Measurements from ENCODE around the gene MFSD6L.

The MFSD6L gene

GRCh38 chr17:8798846-8799569 lies at the start of gene MFSD6L:
MFSD6L (minus strand) TSS chr17:8799365; CDS start chr17:8799120, 245 bp downstream.
- peaks cover 3% of the 10 kb centered on the region for H3K9me3 ChIP-seq (ENCODE audit: low read length)
- no peak within 1 kb of the TSS for H3K4me3 ChIP-seq (ENCODE audit: low read length)
- no peaks in the 10 kb centered on the region for H3K4me1 ChIP-seq (ENCODE audit: insufficient read depth, low read length)
- H2AFZ ChIP-seq (ENCODE audit: low read depth, low read length): no peak within 1 kb of the TSS
- no peaks in the 10 kb centered on the region for H3K36me3 ChIP-seq (ENCODE audit: insufficient read depth, low read length)
- H3K27me3 ChIP-seq (ENCODE audit: insufficient read depth, low read length): peaks cover 50% of the 10 kb centered on the region

GRCh38 chr17:8847891-8848290 lies 48.7 kb upstream of the MFSD6L start:
- Histone ChIP-seq H2AFZ (ENCODE audit: low read depth, low read length) (no peak overlapping the region), H3K9me3 (ENCODE audit: low read length) (no peaks in the 10 kb centered on the region), H3K27me3 (ENCODE audit: insufficient read depth, low read length) (no peaks in the 10 kb centered on the region), H3K4me1 (ENCODE audit: insufficient read depth, low read length) (no peaks in the 10 kb centered on the region), H3K4me3 (ENCODE audit: low read length) (no peak overlapping the region), H3K36me3 (ENCODE audit: insufficient read depth, low read length) (no peaks in the 10 kb centered on the region)

GRCh38 chr17:8846768-8847211 lies 47.6 kb upstream of the MFSD6L start:
- Histone ChIP-seq H3K36me3 (ENCODE audit: insufficient read depth, low read length) (no peaks in the 10 kb centered on the region), H3K9me3 (ENCODE audit: low read length) (no peaks in the 10 kb centered on the region), H3K27me3 (ENCODE audit: insufficient read depth, low read length) (peaks cover 2% of the 10 kb centered on the region), H3K4me3 (ENCODE audit: low read length) (peak overlapping the region; percentile 13), H3K4me1 (ENCODE audit: insufficient read depth, low read length) (no peaks in the 10 kb centered on the region), H2AFZ (ENCODE audit: low read depth, low read length) (no peak overlapping the region)

DNA sequence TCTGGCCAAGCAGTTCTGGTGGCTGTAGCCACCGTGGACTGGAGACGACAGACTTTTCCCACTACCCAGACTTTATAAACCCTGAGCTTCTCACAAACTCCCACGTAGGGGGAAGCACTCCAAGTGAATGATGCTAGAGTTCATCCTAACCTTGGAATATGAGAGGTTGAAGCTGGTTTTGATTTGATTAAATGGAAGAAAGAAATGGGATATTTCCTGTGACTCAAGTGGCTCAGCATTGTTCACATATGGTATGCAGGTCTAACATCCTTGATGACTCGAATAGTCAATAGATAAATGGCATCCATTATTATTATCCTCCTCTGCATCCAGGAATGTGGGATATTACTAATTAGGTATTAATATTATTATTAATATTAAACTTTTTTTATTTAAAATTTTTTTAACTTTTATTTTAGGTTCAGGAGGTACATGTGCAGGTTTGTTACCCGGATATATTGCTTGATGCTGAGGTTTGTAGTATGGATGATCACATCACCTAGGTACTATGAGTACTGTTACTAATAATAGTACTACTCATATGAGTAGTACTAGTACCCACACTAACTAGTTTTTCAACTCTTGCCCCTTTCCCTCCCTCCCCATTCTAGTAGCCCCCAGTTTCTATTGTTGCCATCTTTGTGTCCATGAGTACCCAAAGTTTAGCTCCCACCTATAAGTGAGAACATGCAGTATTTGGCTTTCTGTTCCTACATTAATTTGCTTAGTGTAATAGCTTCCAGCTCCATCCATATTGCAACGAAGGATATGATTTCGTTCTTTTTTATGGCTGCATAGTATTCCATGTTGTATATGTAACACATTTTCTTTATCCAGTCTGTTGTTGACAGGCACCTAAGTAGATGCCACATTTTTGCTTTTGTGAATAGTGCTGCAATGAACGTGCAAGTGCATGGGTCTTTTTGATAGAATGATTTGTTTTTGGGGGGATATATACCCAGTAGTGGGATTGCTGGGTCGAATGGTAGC lies 45.4 kb upstream of the MFSD6L start:
- Histone ChIP-seq H3K36me3 (ENCODE audit: insufficient read depth, low read length) (no peaks in the 10 kb centered on the region), H3K4me1 (ENCODE audit: insufficient read depth, low read length) (no peaks in the 10 kb centered on the region), H3K4me3 (ENCODE audit: low read length) (no peak overlapping the region), H3K27me3 (ENCODE audit: insufficient read depth, low read length) (peaks cover 2% of the 10 kb centered on the region), H3K9me3 (ENCODE audit: low read length) (no peaks in the 10 kb centered on the region), H2AFZ (ENCODE audit: low read depth, low read length) (no peak overlapping the region)

GRCh38 chr17:8843344-8843743 lies 44.2 kb upstream of the MFSD6L start:
- no peak overlapping the region for H2AFZ ChIP-seq (ENCODE audit: low read depth, low read length)
- no peaks in the 10 kb centered on the region for H3K36me3 ChIP-seq (ENCODE audit: insufficient read depth, low read length)
- H3K9me3 ChIP-seq (ENCODE audit: low read length): no peaks in the 10 kb centered on the region
- no peaks in the 10 kb centered on the region for H3K4me1 ChIP-seq (ENCODE audit: insufficient read depth, low read length)
- peaks cover 4% of the 10 kb centered on the region for H3K27me3 ChIP-seq (ENCODE audit: insufficient read depth, low read length)
- no peak overlapping the region for H3K4me3 ChIP-seq (ENCODE audit: low read length)

GRCh38 chr17:8841844-8842243 lies 42.7 kb upstream of the MFSD6L start:
- Histone ChIP-seq H3K4me3 (ENCODE audit: low read length) (no peak overlapping the region), H2AFZ (ENCODE audit: low read depth, low read length) (no peak overlapping the region), H3K27me3 (ENCODE audit: insufficient read depth, low read length) (peaks cover 4% of the 10 kb centered on the region), H3K9me3 (ENCODE audit: low read length) (no peaks in the 10 kb centered on the region), H3K36me3 (ENCODE audit: insufficient read depth, low read length) (no peaks in the 10 kb centered on the region), H3K4me1 (ENCODE audit: insufficient read depth, low read length) (no peaks in the 10 kb centered on the region)

- H3K9me3 ChIP-seq (ENCODE audit: low read length): no peaks in the 10 kb centered on the region
- H2AFZ ChIP-seq (ENCODE audit: low read depth, low read length): no peak overlapping the region
- H3K4me3 ChIP-seq (ENCODE audit: low read length): no peak overlapping the region
- peaks cover 4% of the 10 kb centered on the region for H3K27me3 ChIP-seq (ENCODE audit: insufficient read depth, low read length)
- H3K36me3 ChIP-seq (ENCODE audit: insufficient read depth, low read length): no peaks in the 10 kb centered on the region
- no peaks in the 10 kb centered on the region for H3K4me1 ChIP-seq (ENCODE audit: insufficient read depth, low read length)
Measured at GRCh38 chr17:8839410-8839935, 40.3 kb upstream of the MFSD6L start.

DNA sequence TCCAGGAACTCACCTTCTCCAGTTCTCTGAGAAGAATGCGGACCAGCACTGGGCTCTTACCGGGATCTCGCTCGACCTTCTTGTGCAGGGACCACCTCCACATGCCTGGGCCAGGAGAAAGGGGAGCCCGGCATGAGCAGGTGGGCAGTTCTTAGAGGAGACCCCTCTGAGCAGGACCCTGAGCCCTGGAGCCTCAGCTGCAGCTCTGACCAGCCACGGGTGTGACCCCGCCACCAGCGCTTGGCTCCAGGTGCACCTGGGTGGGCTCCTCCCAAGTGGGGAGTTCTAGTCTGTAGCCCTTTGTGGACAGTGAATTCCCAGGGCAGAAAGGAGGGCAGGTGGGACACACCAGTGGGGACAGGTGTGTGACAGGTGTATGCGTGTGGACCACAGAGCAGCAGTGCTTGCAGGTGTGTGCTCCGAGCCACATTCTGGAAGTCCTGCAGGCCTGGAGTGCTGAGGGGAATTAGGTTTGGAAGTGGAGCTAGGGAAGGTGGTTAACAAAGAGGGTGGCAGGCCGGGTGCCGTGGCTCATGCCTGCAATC lies 39.5 kb upstream of the MFSD6L start:
- H3K27me3 ChIP-seq (ENCODE audit: insufficient read depth, low read length): peaks cover 4% of the 10 kb centered on the region
- H2AFZ ChIP-seq (ENCODE audit: low read depth, low read length): no peak overlapping the region
- H3K9me3 ChIP-seq (ENCODE audit: low read length): no peaks in the 10 kb centered on the region
- H3K4me1 ChIP-seq (ENCODE audit: insufficient read depth, low read length): no peaks in the 10 kb centered on the region
- H3K36me3 ChIP-seq (ENCODE audit: insufficient read depth, low read length): no peaks in the 10 kb centered on the region
- no peak overlapping the region for H3K4me3 ChIP-seq (ENCODE audit: low read length)

DNA sequence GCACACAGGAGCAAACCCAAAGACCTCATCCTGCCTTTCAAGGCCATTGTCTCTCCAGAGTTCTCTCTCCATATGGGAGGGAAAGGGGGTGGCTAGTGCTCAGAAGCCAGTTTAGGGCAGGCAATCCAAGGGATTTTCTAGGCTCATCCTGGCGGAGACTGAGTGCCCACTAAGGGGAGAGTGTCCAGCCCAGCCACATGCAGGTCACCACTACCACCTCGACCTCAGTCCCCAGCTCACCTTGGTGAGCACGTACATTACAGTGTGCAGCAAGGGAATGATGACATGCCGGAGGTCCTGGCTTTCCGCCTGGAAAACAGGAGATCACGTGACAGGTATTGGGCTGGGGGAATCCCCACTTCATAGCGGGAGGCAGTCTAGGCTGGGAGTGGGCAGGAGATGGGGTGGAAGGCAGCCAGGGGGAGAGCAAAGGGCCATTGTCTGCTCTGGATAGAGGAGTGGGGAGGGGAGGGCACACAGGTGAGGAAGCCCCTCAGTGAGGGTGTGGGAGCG lies 38.5 kb upstream of the MFSD6L start:
- no peak overlapping the region for H2AFZ ChIP-seq (ENCODE audit: low read depth, low read length)
- H3K4me1 ChIP-seq (ENCODE audit: insufficient read depth, low read length): no peaks in the 10 kb centered on the region
- no peaks in the 10 kb centered on the region for H3K36me3 ChIP-seq (ENCODE audit: insufficient read depth, low read length)
- H3K9me3 ChIP-seq (ENCODE audit: low read length): no peaks in the 10 kb centered on the region
- peaks cover 4% of the 10 kb centered on the region for H3K27me3 ChIP-seq (ENCODE audit: insufficient read depth, low read length)
- H3K4me3 ChIP-seq (ENCODE audit: low read length): no peak overlapping the region

DNA sequence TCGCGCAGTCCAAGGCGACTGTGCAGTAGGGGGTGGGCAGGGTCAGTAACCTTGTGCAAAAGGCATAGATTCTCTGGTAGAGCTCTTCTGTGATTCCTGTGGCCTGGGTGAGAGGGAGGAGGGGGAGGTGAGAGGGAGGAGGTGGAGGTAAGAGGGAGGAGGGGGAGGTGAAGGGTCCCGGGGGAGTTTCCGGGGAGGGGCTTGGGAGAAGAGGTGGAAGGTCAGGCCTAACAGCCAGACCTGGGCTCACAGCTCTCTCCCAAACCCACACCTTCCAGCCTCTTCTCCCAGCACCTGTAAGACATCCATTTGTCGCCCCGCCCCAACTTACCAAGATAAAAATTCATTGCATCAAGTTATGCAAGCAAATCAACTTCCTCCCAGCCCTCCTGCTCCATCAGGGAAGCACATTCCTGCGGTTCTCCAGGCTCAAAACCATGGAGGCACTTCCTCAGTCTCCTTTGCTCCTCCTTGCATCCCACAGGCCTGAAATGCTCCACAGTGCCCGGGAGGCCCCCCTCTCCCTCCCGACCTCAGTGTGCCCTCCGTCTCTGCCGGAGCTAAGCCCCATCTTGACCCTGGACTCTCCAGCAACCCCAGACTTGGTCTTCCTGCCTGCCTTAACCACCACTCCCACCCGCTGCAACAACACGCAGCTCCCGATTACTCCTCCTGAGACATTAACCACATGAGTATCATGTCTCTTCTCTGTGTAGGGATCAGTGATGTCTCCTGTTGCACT lies 37.8 kb upstream of the MFSD6L start:
- Histone ChIP-seq H3K9me3 (ENCODE audit: low read length) (no peaks in the 10 kb centered on the region), H3K4me3 (ENCODE audit: low read length) (no peak overlapping the region), H2AFZ (ENCODE audit: low read depth, low read length) (no peak overlapping the region), H3K4me1 (ENCODE audit: insufficient read depth, low read length) (no peaks in the 10 kb centered on the region), H3K36me3 (ENCODE audit: insufficient read depth, low read length) (no peaks in the 10 kb centered on the region), H3K27me3 (ENCODE audit: insufficient read depth, low read length) (peaks cover 3% of the 10 kb centered on the region)

DNA sequence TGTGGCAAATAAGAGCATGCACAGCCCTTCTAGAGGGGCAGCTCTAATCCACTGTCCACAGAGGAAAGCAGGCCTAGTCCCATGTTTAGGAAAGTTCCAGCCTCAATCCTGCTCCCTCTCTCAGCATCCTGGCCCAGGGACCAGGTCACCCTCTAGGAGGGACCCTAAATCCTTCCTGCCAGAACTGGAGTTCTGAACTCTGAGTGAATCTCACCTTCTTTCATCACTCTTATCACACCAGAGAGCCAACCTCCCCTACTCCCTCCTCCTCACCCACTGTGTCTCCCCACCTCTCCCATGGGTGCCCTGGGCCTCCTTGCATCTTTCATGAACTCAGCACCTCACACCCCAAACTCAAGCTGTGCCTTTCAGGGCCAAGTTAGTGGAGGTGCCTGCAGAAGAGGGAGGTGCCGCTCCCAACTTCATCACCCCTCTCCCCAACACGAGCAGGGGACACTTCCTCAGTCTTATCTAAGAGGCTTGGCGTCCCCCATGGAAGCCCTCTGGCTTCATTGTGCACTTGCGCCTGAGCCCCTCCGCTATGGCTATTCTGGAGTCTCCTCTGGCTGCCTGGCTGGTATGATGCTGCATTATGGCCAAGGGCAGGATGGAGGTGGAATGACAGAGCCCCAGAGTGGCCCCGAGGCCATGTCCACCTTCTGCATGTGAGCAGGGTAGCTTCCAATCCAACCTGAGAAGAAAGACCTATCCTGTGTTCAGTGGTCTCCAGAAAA lies 36.6 kb upstream of the MFSD6L start:
- Histone ChIP-seq H3K27me3 (ENCODE audit: insufficient read depth, low read length) (peaks cover 3% of the 10 kb centered on the region), H3K9me3 (ENCODE audit: low read length) (no peaks in the 10 kb centered on the region), H3K4me1 (ENCODE audit: insufficient read depth, low read length) (no peaks in the 10 kb centered on the region), H3K4me3 (ENCODE audit: low read length) (no peak overlapping the region), H3K36me3 (ENCODE audit: insufficient read depth, low read length) (no peaks in the 10 kb centered on the region), H2AFZ (ENCODE audit: low read depth, low read length) (no peak overlapping the region)

- no peak overlapping the region for H3K4me3 ChIP-seq (ENCODE audit: low read length)
- no peaks in the 10 kb centered on the region for H3K4me1 ChIP-seq (ENCODE audit: insufficient read depth, low read length)
- no peak overlapping the region for H2AFZ ChIP-seq (ENCODE audit: low read depth, low read length)
- H3K36me3 ChIP-seq (ENCODE audit: insufficient read depth, low read length): no peaks in the 10 kb centered on the region
- no peaks in the 10 kb centered on the region for H3K9me3 ChIP-seq (ENCODE audit: low read length)
- H3K27me3 ChIP-seq (ENCODE audit: insufficient read depth, low read length): peaks cover 3% of the 10 kb centered on the region
Measured at GRCh38 chr17:8835106-8835505, 35.9 kb upstream of the MFSD6L start.

All from neuron (in vitro differentiated cells).